T-helper 17 cell (primary cell): ENCODE results near the gene TCAF1. TPM values are rescaled to one million over a fixed set of nuclear protein-coding genes. Genes with fewer than 3 reads are reported as not detected.
"Not testable (repeated sequence)": the region's sequence is repeated elsewhere in the genome, so short reads cannot be mapped to it uniquely, and the experiment has no call there.

Experiments used
- ATAC-seq: fragments of 150-1000 bp; cut with Tn5 transposase; 2 replicates; pipeline ENCODE4 v1.10.0; 2021; ENCODE audit warnings: mild to moderate bottlenecking, moderate library complexity
- DNase-seq, 3 donors: peaks; one replicate each; pipeline versions ENCODE4 v3.0.0 to v3.0.0-alpha.2; 2020 to 2021
- H3K9me3 ChIP-seq: one replicate; pipeline ENCODE4 v1.7.0; 2013; ENCODE audit warnings: low read length, mild to moderate bottlenecking; ENCODE audit not compliant: control insufficient read depth, poor library complexity, severe bottlenecking
- H3K27ac Mint-ChIP-seq: one replicate; pipeline ENCODE4 v1.8.0; 2022; ENCODE audit warnings: mild to moderate bottlenecking, moderate library complexity, mixed read lengths
- H3K27me3 Mint-ChIP-seq: one replicate; pipeline ENCODE4 v1.8.0; 2022; ENCODE audit warnings: mixed read lengths
- H3K36me3 Mint-ChIP-seq: one replicate; pipeline ENCODE4 v1.8.0; 2022; ENCODE audit warnings: low read depth, mixed read lengths
- H3K4me1 Mint-ChIP-seq: one replicate; pipeline ENCODE4 v1.8.0; 2022; ENCODE audit warnings: mild to moderate bottlenecking, mixed read lengths
- H3K4me3 Mint-ChIP-seq: one replicate; pipeline ENCODE4 v1.8.0; 2022; ENCODE audit warnings: mild to moderate bottlenecking, moderate library complexity, mixed read lengths
- total RNA-seq, 4 donors: library from RNA in 2 of 4; stranded (reverse) in 2 of 4; gene quantifications; one replicate each; pipeline ENCODE4 v1.2.3 and lab custom pipeline; 2022 to 2026

The TCAF1 gene
- total RNA-seq, 2 donors from 2014 or later, result 9.5 to 10.9 TPM

DNA sequence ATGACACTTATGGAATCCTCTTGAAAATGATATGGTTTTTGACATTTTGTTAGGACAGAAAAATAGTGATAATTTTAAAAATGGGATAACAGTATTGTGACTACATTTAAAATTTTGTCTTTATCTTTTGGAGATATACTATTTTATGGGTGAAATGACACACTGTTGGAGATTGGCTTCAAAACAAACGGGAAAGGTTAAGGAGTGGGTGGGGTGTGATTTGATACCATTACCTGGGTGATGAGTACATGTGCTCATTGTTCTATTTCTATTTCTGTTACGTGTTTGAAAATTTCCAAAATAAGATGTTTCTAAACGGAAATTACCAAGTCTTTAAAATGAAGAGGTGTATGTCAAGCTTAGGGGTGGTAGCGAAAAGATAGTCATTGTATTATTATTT lies 28.7 kb downstream of the TCAF1 start:
- DNase-seq, result not testable (repeated sequence)

DNA sequence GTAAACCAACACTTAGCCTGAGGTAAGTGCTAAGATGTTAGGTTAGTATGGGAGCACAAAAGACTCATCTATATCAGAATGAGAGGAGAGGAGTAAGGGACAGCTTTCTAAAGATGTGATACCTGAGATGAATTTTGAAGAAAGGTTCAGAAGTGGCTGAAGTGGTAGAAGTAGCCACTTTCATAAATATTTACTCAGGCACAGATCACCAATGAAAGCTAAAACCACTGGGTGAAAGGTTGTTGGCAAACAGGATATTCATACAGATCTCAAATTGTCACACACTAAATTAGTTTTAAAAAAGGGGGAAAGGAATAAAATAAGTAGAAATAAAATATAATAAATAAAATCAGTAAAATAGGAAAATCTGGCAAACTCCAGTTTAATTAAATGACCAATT lies 30.4 kb downstream of the TCAF1 start:
- H3K27me3 Mint-ChIP-seq, ATAC-seq, H3K36me3 Mint-ChIP-seq, H3K27ac Mint-ChIP-seq, H3K9me3 ChIP-seq, H3K4me1 Mint-ChIP-seq, H3K4me3 Mint-ChIP-seq, DNase-seq: not testable (repeated sequence)

More for the DNA sequence above, 28.7 kb downstream of the TCAF1 start:
- not testable (repeated sequence) for H3K4me3 Mint-ChIP-seq, H3K27ac Mint-ChIP-seq, ATAC-seq, H3K27me3 Mint-ChIP-seq, H3K4me1 Mint-ChIP-seq, H3K36me3 Mint-ChIP-seq, H3K9me3 ChIP-seq

DNA sequence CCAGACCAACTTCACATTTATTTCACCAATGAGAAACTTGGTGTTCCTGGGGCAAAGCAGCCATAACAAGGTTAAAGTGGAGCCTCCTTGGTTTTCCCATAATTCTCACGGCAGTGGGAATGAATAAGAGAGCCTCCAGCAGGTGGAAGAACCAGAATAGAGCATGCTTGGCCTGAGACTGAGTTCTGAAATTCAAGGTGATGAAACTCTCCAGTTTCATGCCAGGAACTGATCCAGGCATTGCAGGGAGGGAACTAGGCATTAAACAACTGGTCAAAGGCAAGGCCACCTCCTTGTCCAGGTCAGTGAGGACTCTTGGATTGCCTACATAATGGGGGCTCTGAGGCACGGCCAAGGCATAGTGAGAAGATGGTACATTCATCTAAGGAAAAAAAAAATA lies 44.0 kb downstream of the TCAF1 start:
- not testable (repeated sequence) for H3K9me3 ChIP-seq, H3K36me3 Mint-ChIP-seq, DNase-seq, ATAC-seq, H3K4me1 Mint-ChIP-seq, H3K27ac Mint-ChIP-seq, H3K4me3 Mint-ChIP-seq, H3K27me3 Mint-ChIP-seq

DNA sequence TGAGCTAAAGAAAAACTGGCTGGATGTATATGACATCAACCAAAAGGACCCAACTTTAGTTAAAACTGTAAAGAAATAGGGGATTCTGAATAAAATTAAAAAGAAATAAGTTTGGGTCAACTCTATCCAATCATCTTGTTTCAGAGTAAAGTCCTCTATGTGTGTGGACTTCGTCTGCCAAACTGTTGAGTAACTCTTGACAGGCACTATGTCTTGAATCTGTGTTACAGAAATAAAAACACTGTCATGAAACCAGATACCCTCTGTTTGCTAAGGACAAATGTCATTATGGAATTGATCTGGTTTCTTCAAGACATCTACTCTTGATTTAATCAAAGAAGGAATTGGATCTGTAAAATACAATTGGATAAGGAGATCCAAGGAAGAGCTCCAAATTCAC lies 46.5 kb downstream of the TCAF1 start:
- not testable (repeated sequence) for H3K4me3 Mint-ChIP-seq, H3K9me3 ChIP-seq, DNase-seq, ATAC-seq, H3K36me3 Mint-ChIP-seq, H3K4me1 Mint-ChIP-seq, H3K27ac Mint-ChIP-seq, H3K27me3 Mint-ChIP-seq

DNA sequence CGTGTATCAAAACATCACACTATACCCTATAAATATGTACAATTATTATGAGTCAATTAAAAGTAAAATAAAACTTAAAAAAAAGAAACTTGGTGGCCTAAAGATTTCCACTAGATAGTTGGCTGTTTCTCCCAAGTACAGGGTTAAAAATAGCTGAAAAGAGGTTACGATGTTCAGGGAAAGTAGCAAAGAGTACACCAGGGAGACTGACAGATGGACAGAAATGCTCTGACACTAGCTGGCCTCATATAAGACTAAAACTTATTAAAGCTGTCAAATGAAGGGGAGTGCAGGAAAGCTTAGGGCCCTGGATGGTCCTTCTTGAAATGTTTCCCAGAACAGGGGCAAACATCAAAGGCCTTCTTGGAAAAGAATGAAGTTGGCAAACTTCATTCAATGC lies 51.3 kb downstream of the TCAF1 start:
- Mint-ChIP-seq H3K27me3 (no peaks in the 10 kb centered on the region), H3K4me1 (no peaks in the 10 kb centered on the region), H3K27ac (no peak overlapping the region), H3K36me3 (no peaks in the 10 kb centered on the region), H3K4me3 (no peak overlapping the region)
- DNase-seq, result no peak
- H3K9me3 ChIP-seq, result no peaks in the 10 kb centered on the region
- ATAC-seq, result no peak

DNA sequence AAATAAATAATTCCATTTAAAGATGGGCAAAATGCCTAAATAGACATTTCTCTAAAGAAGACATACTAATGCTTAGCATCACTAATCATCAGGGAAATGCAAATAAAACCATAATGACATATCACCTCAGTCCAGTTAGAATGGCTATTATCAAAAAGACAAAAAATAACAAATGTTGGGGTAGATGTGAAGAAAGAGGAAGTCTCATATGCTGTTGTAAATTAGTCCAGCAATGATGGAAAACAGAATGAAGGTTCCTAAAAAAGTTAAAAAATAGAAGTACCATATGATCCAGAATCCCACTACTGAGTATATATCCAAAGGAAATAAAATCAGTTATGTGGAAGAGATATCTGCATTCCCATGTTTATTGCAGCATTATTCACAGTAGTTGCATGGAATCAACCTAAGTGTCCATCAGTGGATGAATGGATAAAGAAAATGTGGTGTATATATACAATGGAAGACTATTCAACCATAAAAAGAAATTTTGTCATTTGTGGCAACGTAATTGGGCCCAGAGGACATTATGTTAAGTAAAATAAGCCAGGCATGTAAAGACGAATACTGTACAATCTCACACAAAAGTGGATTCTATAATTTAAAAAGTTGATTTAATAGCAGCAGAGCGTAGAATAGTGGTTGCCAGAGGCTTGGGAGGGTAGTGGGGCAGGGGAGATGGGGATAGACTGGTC lies 52.0 kb downstream of the TCAF1 start:
- H3K4me1 Mint-ChIP-seq, result no peaks in the 10 kb centered on the region
- DNase-seq, result no peak
- no peaks in the 10 kb centered on the region for H3K9me3 ChIP-seq
- H3K36me3 Mint-ChIP-seq, result no peaks in the 10 kb centered on the region
- no peak for ATAC-seq
- no peaks in the 10 kb centered on the region for H3K27me3 Mint-ChIP-seq
- no peak overlapping the region for H3K27ac Mint-ChIP-seq
- no peak overlapping the region for H3K4me3 Mint-ChIP-seq

DNA sequence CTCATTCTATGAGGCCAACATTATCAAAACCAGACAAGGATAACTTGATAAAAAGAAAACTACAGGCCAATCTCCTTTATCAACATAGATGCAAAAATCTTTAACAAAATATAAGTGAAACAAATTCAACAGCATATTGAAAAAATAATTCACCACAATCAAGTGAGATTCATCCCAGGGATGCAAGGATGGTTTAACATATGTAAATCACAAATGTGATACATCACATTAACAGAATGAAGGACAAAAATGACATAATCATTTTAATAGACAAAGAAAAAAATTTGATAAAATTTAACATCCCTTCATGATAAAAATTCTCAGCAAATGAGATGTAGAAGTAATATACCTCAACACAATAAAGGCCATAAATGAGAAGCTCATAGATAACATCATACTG lies 53.8 kb downstream of the TCAF1 start:
- no peak overlapping the region for H3K4me3 Mint-ChIP-seq
- ATAC-seq, result no peak

GRCh38 chr7:143846692-143847091 lies 55.3 kb downstream of the TCAF1 start:
- Mint-ChIP-seq H3K27me3 (no peaks in the 10 kb centered on the region), H3K27ac (no peak overlapping the region), H3K4me3 (no peak overlapping the region), H3K4me1 (peaks cover 2% of the 10 kb centered on the region), H3K36me3 (no peaks in the 10 kb centered on the region)
- ATAC-seq (no peak), DNase-seq (no peak)
- no peaks in the 10 kb centered on the region for H3K9me3 ChIP-seq

More for the DNA sequence above, 53.8 kb downstream of the TCAF1 start:
- H3K9me3 ChIP-seq, result no peaks in the 10 kb centered on the region
- Mint-ChIP-seq H3K36me3 (no peaks in the 10 kb centered on the region), H3K4me1 (peaks cover 2% of the 10 kb centered on the region), H3K27ac (no peak overlapping the region), H3K27me3 (no peaks in the 10 kb centered on the region)
- DNase-seq, result no peak

DNA sequence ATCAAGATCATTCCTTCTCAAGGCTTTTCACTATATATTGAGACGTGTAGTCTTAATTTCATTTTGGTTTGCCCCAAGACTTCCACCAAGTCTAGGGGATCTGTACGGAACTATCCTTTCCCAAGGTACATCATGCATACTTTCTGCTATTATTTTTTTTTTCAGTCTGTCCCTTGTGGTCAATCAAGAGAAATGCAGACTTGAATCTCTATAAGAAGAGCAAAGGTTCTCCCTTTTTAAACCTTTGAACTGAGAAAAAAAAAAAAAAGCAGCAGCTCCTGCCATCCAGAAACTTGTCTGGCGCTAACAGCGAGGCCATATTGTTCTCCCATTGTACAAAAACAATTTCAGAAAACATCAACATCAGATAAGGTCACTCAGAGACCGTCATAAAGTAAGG lies 60.3 kb downstream of the TCAF1 start:
- H3K4me3 Mint-ChIP-seq, ATAC-seq, H3K36me3 Mint-ChIP-seq, H3K4me1 Mint-ChIP-seq, H3K27me3 Mint-ChIP-seq, H3K27ac Mint-ChIP-seq, DNase-seq, H3K9me3 ChIP-seq: not testable (repeated sequence)

- H3K27me3 Mint-ChIP-seq, ATAC-seq, H3K4me1 Mint-ChIP-seq, H3K9me3 ChIP-seq, DNase-seq, H3K27ac Mint-ChIP-seq, H3K36me3 Mint-ChIP-seq, H3K4me3 Mint-ChIP-seq: not testable (repeated sequence)
Observed at GRCh38 chr7:143840062-143840461, 61.9 kb downstream of the TCAF1 start.

DNA sequence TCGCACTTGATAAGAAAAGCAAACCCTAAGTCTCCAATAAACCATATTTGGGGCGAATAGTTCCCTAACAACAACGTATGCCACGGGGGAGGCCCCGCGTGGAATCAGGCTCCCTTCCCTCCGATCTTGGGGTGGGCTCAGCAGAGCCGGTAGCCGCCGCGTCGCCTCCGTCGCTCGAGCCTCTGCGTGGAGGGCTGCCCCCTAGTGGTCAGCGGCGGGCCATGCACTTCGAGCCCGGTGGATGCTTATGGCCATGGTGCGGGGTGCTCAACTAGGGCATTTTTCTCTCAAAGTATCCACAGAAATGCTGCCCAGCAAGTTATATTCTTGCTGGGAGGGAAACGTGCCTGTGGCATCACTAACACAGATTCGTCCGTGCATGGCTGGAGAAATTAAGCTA lies 64.8 kb downstream of the TCAF1 start:
- not testable (repeated sequence) for H3K4me1 Mint-ChIP-seq, H3K27me3 Mint-ChIP-seq, H3K9me3 ChIP-seq, H3K27ac Mint-ChIP-seq, H3K36me3 Mint-ChIP-seq
- DNase-seq (peak; percentile 85 to 100 (median 94)), ATAC-seq (peak; percentile 66)
- H3K4me3 Mint-ChIP-seq, result peak overlapping the region; percentile 49

- H3K27me3 Mint-ChIP-seq, H3K4me1 Mint-ChIP-seq, H3K36me3 Mint-ChIP-seq, H3K27ac Mint-ChIP-seq, H3K9me3 ChIP-seq: not testable (repeated sequence)
- peak overlapping the region; percentile 55 for H3K4me3 Mint-ChIP-seq
- peak; percentile 65 to 95 (median 91) for DNase-seq
- peak; percentile 82 for ATAC-seq
Observed at GRCh38 chr7:143836622-143837021, 65.4 kb downstream of the TCAF1 start.

DNA sequence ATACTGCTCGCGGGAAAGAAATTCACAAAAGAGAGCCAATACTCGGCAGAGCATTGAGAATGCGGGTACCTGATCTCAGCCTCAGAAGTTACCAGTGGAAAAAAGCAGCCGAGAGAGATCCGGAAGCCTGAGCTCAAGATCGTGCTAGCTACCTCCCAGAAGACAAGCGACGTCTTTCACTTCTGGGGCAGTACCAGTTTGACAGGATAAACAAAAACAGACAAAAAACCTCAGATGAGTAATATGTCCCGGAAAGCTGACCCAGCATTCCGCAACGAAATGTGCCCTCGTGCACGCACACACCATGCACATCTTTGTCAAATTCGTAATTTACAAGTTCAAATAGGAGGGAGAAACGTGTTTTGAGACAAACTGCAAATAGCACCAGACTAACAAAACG lies 65.9 kb downstream of the TCAF1 start:
- not testable (repeated sequence) for H3K4me3 Mint-ChIP-seq, DNase-seq, H3K27ac Mint-ChIP-seq, H3K27me3 Mint-ChIP-seq, H3K4me1 Mint-ChIP-seq, H3K36me3 Mint-ChIP-seq, H3K9me3 ChIP-seq
- ATAC-seq, result peak; percentile 48

DNA sequence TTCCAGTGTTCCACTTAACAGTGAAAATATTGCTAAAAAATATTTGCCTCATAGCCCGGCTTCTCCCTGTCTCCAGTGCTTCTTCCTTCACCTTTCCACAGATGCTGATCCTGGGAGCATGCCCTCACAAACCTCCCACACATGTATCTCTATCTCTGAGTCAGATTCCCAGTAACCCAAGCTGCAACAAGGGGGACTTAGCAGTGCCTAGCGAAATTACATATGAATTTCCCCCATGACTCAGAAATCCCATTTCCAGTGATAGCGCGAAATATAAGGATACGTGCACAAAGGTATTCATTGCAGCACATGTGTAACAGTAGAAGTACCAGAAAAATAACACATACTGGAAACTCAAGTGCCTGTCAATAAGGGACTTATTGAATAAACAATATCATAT lies 75.4 kb downstream of the TCAF1 start:
- ATAC-seq, result not testable (repeated sequence)

More for the DNA sequence above, 75.4 kb downstream of the TCAF1 start:
- not testable (repeated sequence) for DNase-seq, H3K27ac Mint-ChIP-seq, H3K9me3 ChIP-seq, H3K4me3 Mint-ChIP-seq, H3K27me3 Mint-ChIP-seq, H3K36me3 Mint-ChIP-seq, H3K4me1 Mint-ChIP-seq
